Measurements from ENCODE around the gene SLU7. TPM values are rescaled to one million over a fixed set of nuclear protein-coding genes. Genes with fewer than 3 reads are reported as not detected.

Gene SLU7
- total RNA-seq, 1 donor from 2014 or later = 90.2 TPM

DNA sequence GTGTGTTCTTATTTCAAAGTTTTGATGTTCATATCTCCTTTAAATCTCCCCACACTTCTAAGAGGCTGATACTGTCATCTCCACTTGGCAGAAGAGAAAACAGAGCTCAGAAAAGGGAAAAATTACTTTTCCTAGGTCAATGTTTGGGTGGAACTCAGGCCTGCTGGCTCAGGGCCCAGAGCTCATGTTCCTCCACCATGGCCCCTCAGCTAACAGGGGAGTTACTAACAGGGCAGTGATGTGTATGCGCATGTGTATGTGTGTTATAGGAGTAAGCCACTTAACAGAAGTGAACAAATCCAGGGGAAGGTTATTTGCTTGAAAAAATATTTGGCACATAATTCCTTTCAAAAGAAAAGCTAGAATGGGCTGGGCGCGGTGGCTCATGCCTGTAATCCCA is 51.0 kb downstream of the SLU7 start:
- no peak for DNase-seq (ENCODE audit: low read depth)

- DNase-seq (ENCODE audit: low read depth) = no peak
Measured at GRCh38 chr5:160367261-160367660, 51.6 kb downstream of the SLU7 start.

GRCh38 chr5:160366230-160366629 is 52.7 kb downstream of the SLU7 start:
- no peak for DNase-seq (ENCODE audit: low read depth)

GRCh38 chr5:160363660-160364395 is 55.1 kb downstream of the SLU7 start:
- DNase-seq (ENCODE audit: low read depth) = peak; percentile 93

DNA sequence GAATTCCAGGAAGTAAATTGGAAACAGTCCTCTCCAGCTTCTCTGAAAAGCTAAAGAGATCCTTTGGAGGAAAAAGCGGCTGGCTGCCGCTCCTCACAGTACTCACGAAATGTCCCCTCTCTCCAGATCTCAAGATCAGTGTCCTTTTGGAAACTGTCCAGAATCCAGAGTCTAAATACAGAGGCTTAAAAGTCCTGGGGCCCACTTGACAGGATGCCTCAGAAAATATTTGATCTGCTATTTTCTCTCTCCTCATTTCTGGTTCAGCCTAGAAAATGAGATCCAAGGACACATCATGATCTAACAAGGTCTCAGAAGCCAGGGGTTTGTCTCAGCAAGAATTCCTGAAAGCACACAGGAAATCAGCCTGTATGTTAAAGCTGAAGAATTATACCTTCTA is 55.7 kb downstream of the SLU7 start:
- DNase-seq (ENCODE audit: low read depth) = peak; percentile 64

- DNase-seq (ENCODE audit: low read depth) = no peak
Measured at GRCh38 chr5:160361624-160362228, 57.2 kb downstream of the SLU7 start.

- DNase-seq (ENCODE audit: low read depth) = no peak
Measured at GRCh38 chr5:160360310-160360709, 58.6 kb downstream of the SLU7 start.

DNA sequence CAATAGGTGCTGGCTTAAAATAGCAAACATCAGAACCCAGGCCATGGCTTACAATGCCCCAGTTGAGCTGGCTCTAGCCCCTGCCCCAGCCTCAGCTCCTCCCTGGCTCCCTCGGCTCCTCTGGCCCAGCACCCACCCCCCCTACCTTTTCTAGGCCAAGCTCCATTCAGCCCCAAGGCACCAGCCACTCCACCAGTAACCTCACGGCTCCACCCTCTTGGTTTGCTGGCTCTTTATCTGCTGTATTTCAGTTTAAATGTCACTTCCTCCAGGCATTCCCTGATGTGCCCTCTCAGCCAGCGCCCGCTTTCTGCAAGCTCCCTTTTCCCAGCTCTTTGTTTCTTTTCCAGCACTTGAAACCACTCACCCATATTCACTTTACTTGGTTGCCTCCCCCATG is 59.1 kb downstream of the SLU7 start:
- DNase-seq (ENCODE audit: low read depth) = no peak

- no peak for DNase-seq (ENCODE audit: low read depth)
Measured at GRCh38 chr5:160359242-160359641, 59.6 kb downstream of the SLU7 start.

GRCh38 chr5:160357861-160358411 is 60.9 kb downstream of the SLU7 start:
- peak; percentile 72 for DNase-seq (ENCODE audit: low read depth)

- DNase-seq (ENCODE audit: low read depth) = no peak
Measured at GRCh38 chr5:160357394-160357793, 61.5 kb downstream of the SLU7 start.

DNA sequence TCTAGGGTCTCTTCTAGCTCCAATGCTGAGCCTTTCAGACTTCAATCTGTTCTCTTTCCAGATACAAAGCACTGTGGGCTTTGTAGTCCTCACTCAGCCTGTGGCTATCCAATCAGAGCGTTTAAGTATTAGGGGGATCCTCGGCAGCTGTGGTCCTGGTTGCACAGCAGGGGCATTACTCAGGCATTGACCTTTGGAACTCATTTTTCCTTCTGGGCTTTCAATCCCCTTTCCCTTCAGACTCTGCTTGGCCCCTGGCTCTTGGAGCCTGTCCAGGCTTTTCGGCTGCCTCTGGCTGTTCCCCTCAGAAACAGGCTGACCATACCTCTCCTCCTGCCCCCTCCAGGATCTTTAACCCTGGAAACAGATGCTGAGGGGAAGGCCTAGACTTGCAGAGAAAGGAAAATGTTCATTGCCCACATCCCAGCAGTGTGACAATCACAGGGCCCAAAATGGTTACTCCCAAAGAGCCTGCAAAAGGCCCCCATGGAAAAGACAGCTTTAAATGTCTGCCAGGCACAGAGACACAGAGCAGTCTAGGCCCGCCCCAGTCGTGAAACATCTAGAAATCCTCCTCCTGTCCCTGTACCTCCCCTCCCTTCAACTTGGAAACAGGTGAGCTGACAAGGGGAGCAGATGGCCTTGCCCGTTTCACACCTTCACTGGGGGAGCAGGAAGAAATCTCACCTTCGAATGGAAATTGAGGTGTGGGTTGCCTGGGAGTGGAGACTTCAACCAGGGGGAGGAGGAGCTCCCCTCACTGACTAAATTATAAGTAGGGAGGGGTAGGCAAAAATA is 62.1 kb downstream of the SLU7 start:
- DNase-seq (ENCODE audit: low read depth) = no peak

GRCh38 chr5:160354666-160355065 is 64.2 kb downstream of the SLU7 start:
- DNase-seq (ENCODE audit: low read depth) = no peak

DNA sequence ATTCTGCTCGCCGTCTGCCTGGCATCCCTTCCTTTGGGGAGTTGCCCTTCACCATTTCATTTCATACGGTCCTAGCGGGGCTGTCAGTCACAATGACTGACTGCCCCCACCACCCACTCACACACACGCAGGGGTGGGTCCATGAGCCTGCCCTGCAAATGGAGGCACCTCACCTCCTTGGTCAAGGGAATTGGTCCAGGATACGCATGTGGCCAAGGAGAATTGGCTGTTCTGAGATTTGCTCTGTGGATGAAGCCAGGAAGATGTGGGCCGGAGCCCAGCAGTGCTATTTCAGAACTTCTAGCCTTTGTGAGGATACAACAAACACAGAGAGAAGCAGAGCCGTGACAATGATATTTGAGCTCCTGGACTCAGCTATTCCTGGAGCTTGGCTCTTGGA is 65.5 kb downstream of the SLU7 start:
- no peak for DNase-seq (ENCODE audit: low read depth)

- DNase-seq (ENCODE audit: low read depth) = no peak
Measured at GRCh38 chr5:160352308-160352707, 66.6 kb downstream of the SLU7 start.

Other genes starting within 250 kb of the SLU7 start
- gene FABP6, start 189.6 kb downstream of the SLU7 start, total RNA-seq = not detected in 2 replicates
- gene CCNJL, start 106.5 kb downstream of the SLU7 start, total RNA-seq = 1.9 and 2.4 TPM in 2 replicates
- gene C1QTNF2, start 48.5 kb downstream of the SLU7 start, total RNA-seq = 2.5 and 3.3 TPM in 2 replicates
- 6.7 and 7.8 TPM in 2 replicates for gene FAM200C, start 19.0 kb downstream of the SLU7 start, total RNA-seq
- 24.6 and 25.4 TPM in 2 replicates for gene PTTG1, start 2.8 kb upstream of the SLU7 start, total RNA-seq